Stimulated activated CD8-positive, alpha-beta memory T cell treated with anti-CD3 and anti-CD28 coated beads, Interleukin-7, amount 100 ng/mL, for 4 hours (primary cell): Measurements from ENCODE around the gene C11orf91.
"Not testable (repeated sequence)": the region's sequence is repeated elsewhere in the genome, so short reads cannot be mapped to it uniquely, and the experiment has no call there.

Source experiments
- DNase-seq, 2 donors: peaks; one replicate each; pipeline ENCODE4 v3.0.0-alpha.2; 2020; ENCODE audit warnings: low read depth in 2 of 2

The C11orf91 gene

GRCh38 chr11:33669598-33670249 lies 30.9 kb downstream of the C11orf91 start:
- no peak for DNase-seq

DNA sequence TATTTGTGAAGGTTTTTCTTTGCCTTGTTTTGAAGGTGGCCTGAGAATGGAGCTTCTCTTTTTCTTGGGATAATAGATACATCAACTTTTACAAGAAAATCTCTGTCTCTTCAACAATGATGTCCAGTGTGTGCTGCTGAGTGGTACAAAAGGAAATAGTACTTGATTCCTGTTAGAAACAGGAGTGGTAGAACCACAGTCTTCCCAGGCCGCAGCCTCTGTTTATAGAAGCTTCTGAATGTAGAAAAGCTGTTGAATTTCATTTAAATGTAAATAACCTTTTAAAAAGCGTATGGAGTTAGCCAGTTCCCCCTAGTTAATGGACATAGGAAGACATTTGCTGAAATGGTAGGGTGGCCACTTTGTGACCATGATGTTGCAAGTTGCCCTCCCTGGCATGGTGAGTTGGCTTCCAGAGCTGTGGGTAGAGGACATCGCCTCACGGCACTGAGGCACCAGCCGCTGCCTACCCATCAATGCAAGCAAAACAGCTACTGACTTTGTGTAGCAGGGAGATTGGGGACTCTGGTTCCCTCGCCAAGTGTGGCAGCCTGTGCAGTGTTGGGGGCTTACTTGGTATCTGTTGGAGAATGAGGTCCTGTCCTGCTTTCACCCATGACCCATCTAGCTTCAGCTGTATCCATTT lies 31.6 kb downstream of the C11orf91 start:
- DNase-seq, result no peak

DNA sequence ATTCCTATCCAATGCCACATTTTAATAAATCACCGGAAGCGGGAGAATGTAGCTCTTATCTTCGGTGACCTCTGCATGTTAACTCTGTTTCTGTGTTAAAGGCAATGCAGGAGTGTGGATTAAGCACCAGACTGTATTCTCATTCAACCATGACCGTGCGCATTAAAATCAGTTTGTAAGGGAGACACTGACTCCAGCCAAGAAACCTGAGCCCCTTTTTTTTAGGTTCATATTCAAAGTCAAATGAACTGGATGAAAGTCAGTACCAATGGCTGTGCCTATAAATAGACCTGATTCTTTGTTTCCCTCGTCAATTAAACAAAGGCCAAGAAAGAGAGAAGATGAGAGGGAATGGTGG lies 32.2 kb downstream of the C11orf91 start:
- DNase-seq, result no peak

- no peak for DNase-seq
Observed at GRCh38 chr11:33667819-33668467, 32.7 kb downstream of the C11orf91 start.

- DNase-seq, result no peak
Observed at GRCh38 chr11:33665350-33666106, 35.1 kb downstream of the C11orf91 start.

DNA sequence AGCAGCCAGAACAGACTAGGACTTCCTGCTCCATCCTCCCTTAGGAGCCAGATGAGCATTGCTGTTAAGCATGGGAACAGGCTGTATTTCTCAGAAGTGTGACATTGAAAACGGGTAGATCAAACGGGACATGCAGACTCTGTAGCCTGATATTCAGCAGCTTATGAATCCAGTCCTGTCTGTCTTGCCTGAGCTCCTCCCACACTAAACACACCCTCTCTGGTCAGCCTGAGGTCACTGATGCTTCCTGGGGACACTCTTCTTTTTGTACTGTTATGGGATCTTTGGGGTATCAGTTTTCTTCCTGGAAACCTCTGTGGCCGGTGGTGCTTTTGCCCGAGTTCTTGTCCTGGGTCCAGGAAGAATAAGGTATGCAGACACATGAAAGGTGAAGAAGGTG lies 35.8 kb downstream of the C11orf91 start:
- DNase-seq, result no peak

GRCh38 chr11:33664166-33664565 lies 36.5 kb downstream of the C11orf91 start:
- no peak for DNase-seq

DNA sequence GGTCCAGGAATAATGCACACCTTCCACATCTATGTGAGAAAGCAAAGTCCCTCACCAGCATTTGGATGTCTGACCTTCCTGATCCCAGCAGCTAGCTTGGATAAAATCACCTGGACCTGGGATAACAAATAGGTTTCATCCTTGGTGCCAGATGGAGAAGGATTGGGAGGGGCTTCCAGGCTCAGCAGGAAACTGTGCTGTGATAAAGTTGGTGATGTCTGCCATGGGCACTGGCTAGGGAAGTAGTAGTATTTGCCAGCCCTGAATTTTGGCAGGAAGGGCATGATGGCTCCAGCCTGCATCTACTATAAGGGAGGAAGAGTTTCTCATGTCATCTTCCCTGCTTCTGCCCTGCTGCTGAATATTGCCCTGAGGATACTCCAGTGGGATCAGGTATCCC lies 37.5 kb downstream of the C11orf91 start:
- DNase-seq, result no peak

DNA sequence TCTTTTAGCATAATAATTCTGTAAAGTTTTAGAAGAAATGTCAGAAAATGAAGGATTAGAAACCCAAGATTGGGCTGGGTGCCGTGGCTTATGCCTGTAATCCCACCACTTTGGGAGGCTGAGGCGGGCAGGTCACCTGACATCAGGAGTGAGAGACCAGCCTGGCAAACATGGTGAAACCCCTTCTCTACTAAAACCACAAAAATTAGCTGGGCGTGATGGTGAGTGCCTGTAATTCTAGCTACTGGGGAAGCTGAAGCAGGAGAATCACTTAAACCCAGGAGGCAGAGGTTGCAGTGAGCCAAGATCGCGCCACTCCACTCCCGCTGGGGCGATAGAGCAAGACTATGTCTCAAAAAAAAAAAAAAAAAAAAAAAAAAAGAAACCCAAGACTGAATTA lies 39.1 kb downstream of the C11orf91 start:
- DNase-seq, result not testable (repeated sequence)

- DNase-seq, result no peak
Observed at GRCh38 chr11:33660962-33661361, 39.7 kb downstream of the C11orf91 start.

- no peak for DNase-seq
Observed at GRCh38 chr11:33659370-33660139, 41.1 kb downstream of the C11orf91 start.

DNA sequence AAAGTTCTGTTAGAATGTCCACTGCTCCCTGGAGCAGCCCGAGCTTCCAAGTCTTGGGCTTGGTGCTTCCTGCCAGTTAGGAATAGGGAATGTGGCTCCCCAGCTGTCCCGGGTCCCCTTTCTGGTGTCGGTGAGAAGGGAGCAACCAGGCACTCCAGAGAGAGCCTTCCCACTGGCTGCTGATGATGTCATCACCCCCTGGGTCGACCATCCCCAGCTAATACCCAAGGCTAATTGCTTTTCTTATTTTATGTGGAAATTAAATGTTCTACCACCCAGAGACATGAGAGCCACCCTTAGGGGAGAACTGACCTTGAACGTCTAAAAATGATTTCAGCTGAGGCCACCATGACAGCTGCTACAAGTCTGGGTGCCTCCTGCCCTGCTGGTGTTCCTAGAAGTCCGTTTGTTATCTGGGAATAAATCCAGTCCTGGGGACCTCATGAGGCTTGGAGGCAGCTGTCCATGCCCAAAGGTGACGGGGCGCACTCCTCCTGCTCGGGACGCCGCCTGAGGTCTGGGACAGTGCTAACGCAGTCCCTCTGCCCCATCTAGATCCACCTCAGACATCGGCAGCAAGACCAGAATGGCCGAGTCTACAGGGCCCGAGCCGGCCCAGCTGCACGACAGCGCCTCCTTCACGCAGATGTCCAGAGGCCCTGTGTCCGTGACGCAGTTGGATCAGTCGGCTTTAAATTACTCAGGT lies 42.3 kb downstream of the C11orf91 start:
- no peak for DNase-seq

DNA sequence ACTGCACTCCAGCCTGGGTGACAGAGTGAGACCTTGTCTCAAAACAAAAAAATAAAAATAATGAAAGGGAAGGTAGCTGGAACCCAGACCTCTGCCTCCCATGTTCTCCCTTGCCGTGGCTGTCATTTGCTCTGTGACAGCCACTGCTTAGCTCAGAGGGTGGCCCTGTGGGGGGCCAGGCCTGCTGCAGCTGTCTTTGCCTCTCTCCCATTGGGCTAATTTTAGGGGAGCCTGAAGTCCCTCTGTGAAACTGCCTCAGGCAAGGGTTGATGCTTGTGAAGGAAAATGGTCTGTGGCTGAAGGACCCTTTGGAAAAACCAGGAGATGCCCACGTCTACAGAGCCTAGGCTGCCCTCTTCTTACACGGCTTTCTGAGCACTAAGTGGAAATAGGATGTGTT lies 42.9 kb downstream of the C11orf91 start:
- DNase-seq, result no peak

DNA sequence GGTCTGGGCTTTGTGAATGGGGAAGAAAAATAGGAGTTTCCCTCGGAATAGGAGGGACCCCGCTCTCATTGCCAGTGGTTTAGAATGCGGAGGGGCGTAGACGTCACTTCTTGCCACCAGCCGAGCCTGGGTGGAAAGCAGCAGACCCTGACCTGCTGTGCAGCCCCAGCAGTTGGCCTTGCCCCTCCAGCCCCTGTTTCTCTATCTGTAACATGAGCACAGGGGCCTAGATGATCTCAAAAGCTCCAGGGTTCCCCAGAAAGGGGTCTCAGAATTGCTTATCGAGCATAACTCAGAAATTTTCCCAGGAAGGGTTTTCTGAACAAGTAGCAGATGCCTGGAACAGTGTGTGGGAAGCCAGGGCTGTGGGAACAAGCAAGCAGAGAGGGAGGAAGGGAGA lies 43.9 kb downstream of the C11orf91 start:
- DNase-seq, result no peak

GRCh38 chr11:33655842-33656600 lies 44.6 kb downstream of the C11orf91 start:
- DNase-seq, result no peak

GRCh38 chr11:33654594-33654993 lies 46.0 kb downstream of the C11orf91 start:
- DNase-seq, result no peak

DNA sequence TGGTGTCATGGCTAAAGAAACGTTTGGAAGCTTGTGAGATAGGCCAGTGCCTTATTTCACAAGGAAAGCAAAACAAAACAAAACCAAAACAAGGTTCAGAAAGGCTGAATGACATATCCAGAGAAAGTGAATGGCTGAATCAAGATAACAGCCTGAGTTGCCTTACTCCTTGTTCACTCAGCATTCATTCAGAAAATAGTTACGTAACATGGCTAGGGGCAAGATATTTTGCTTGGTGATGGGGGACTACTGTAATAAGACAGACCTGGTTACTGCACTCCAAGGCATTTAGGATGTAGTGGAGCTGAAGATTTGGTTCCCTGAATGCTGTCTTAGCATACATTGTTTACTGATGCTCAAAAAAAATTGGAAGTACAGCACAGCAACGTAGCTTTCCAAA lies 47.7 kb downstream of the C11orf91 start:
- DNase-seq, result no peak

GRCh38 chr11:33652431-33652830 lies 48.2 kb downstream of the C11orf91 start:
- DNase-seq, result no peak

DNA sequence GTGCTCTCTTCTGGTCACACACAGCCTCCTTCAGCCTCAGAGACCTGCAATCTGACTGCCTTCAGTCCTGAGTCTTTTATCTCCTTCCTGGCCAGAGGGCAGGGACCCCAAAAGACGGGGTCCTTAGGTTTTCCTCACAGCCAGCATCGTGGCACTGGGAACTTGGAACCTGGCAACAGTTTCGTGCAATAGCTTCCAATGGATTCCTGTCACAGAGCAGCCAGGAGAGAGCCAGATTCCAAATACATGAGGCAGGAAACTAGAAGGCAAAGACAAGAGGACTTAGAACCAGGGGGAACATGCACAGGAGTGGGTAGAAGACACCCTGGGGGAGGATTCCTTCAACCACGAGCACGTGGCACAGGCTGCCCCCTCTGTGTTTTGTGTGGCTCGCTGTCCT lies 48.6 kb downstream of the C11orf91 start:
- DNase-seq, result no peak

GRCh38 chr11:33651555-33651954 lies 49.1 kb downstream of the C11orf91 start:
- no peak for DNase-seq
